D721Med (cell line): Measurements from ENCODE around the gene FBXW4.

ENCODE experiments used
- DNase-seq: peaks from one replicate; pipeline ENCODE4 v3.0.0; 2011; ENCODE audit warnings: low spot score; ENCODE audit not compliant: insufficient read length
- FAIRE-seq: peaks from 2 replicates; lab custom pipeline; 2011; peaks lifted over from hg19 to GRCh38; lab: Jason Lieb, UNC
- TF ChIP-seq, protein P1 (sequence below): IDR thresholded peaks from 2 replicates; pipeline ENCODE4 v1.5.1; 2012; ENCODE audit warnings: mild to moderate bottlenecking, control low read depth; ENCODE audit not compliant: insufficient read depth; ENCODE audit errors: missing control alignments

FBXW4 gene

DNA sequence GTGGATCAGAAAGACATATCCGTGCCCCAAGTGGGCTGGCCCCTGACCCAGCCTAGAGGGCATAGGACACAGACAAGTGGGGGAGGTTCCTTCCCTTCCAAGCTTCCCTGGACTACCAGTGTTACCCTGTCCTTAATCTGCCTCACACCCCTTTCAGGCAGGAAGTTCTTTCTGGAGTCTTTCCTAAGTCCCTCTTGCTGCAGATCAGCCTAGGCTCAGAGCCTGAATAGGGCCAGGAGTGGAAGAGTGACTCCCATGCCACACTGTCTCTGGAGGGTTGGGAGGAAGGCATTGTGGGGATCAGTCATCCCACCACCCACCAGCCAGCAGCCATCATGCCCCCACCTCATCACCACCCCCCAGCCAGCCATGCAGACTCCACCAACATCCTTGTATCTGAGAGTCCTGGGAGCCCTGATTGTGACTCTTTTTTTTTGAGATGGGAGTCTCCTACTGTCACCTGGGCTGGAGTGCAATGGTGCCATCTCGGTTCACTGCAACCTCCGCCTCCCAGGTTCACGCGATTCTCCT is 129.5 kb downstream of the FBXW4 start:
- TF ChIP-seq, protein P1, sequence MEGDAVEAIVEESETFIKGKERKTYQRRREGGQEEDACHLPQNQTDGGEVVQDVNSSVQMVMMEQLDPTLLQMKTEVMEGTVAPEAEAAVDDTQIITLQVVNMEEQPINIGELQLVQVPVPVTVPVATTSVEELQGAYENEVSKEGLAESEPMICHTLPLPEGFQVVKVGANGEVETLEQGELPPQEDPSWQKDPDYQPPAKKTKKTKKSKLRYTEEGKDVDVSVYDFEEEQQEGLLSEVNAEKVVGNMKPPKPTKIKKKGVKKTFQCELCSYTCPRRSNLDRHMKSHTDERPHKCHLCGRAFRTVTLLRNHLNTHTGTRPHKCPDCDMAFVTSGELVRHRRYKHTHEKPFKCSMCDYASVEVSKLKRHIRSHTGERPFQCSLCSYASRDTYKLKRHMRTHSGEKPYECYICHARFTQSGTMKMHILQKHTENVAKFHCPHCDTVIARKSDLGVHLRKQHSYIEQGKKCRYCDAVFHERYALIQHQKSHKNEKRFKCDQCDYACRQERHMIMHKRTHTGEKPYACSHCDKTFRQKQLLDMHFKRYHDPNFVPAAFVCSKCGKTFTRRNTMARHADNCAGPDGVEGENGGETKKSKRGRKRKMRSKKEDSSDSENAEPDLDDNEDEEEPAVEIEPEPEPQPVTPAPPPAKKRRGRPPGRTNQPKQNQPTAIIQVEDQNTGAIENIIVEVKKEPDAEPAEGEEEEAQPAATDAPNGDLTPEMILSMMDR, result no peak
- FAIRE-seq (no peak), DNase-seq (no peak)

DNA sequence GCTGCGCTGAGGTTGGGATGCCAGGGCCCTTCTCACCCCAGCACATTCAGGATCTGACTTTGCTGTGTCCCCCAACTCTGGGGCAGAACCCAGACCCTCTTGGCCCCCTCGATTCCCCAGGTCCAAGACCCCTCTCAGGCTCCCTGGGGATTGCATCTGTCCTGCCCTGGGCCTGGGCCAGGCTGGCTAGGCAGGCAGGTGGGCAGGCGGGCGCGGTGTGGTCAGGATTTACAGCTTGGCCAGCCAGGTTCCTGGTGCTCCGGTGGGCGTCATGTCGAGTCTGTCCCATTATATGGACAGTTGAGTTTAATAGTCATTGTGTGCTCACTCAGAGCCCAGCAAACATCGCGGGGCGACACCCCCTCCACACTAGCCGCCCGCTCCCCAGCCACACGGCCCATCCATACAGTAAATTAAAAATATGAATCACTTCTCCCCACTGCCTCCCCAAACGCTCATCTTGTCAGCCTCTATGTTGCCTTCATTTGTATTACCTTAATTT is 130.4 kb downstream of the FBXW4 start:
- DNase-seq, result no peak
- TF ChIP-seq, protein P1, result no peak
- no peak for FAIRE-seq

DNA sequence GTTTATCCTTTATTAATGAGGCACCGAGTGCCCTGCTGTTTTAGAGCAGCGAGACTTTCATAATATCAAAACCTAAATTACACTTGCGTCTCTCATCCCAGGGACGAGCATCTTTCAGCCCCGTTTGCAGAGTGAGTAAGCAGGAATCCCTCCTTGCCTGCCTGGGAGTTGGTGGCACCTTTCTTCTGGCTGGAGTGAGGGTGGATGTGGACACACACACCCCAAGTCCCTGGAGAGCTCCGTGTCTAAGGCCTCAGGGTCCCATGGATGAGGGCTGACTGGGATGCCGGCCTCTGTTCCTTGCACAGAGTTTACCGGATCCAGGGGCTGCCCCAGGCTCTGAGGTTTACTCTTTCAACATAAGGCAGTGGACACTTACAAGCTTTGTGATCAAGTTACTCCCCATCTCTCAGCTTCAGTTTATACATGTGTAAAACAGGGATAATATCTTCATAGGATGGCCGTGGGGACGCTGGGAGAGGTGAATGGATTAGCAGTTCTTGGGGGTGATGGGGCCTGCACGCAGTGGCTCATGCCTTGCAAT is 131.4 kb downstream of the FBXW4 start:
- no peak for FAIRE-seq
- TF ChIP-seq, protein P1, result no peak
- no peak for DNase-seq

DNA sequence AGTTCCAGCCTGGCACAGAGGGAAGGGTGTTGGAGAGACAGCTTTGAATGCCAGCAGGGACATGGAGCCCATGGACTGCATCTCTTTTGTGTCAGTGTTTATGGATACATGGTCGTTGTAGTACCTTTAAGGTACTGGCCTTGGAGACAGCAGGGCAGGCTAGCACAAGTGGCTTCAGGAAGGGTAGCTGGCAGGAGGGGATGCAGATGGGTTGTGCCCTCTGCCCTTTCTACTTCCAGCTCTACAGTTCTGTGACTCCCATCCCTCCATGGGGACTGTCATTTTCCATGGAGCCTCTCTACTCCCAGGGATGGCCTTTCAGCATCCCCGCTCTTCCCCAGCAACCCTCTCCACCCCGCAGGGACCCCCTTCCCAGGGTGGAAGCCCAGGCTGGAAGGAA is 132.0 kb downstream of the FBXW4 start:
- FAIRE-seq (no peak), DNase-seq (no peak)
- TF ChIP-seq, protein P1, result no peak

DNA sequence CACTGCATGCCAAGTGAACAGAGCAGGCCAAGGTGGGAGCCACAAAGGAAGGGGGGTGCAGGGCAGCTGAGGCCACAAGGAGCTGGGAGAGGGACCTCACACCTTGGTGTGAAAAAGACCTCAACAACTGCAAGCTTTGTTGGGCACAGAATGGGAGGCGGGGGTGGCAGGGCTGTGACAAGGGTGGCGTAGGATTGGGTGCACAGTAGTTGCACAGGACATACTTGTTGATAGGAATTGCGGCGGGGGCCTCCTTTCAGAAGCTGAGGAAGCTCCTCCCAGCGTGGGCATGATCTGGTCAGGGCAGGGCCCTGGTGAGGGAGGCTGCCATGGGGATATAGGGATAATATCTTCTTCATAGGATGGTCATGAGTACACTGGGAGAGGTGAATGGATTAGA is 132.7 kb downstream of the FBXW4 start:
- FAIRE-seq, result no peak
- no peak for DNase-seq
- TF ChIP-seq, protein P1, result no peak

DNA sequence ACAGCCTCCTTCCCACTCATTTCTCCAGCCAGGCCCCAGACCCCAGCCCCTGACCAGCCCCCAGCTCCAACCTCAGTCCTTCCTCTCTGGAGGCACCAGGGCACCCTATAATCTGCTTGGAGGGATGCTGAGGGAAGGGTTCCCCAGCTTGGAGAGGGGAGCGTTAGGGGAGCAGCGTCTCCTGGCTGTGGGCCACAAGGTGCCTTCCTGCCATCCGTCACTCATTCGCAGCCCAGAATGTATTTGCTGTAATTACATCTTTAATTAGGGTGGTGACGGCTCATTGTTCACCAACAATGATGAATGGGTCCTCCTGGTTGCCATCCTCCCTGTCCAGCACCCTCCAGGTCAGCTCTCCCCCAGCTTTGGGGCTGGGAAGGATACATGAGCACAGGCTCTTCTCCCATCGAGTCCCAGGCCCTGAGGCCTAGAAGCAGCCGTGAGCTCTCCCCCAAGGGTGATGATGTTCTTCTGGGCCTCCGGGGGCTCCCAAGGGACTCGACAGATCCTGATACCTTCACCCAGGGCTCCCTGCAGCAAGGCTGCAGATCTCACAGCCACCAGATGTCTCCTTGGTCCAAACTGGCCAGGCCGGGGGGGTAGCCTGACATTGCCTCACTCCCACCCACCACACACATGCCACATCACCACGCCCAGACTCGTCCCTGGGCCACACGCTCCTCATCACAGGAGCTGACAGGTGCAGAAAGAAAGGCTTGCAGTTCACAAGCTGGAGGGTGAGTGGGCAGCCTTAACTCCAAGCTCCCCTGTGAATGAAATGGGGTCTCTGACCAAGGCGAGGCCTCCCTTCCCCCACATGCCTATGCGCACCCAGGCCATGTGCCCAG is 133.7 kb downstream of the FBXW4 start:
- FAIRE-seq (no peak), DNase-seq (no peak)
- TF ChIP-seq, protein P1, result no peak
